Endothelial cell of coronary artery (primary cell): ENCODE measurements around the gene CDK5R1. TPM values are rescaled to one million over a fixed set of nuclear protein-coding genes. Genes with fewer than 3 reads are reported as not detected.

Experiments
- total RNA-seq: library from RNA; depleted of rRNA; stranded (reverse); fragments of >200 nt; gene quantifications from 2 replicates; pipeline ENCODE4 v1.2.3, GENCODE V29; 2014

Gene CDK5R1
- total RNA-seq, result 1.0 and 1.9 TPM in 2 replicates

GRCh38 chr17:32486701-32487472 is at the start of gene CDK5R1:
TSS of gene CDK5R1 (plus strand) at chr17:32486993. CDS start at chr17:32487621, 628 bp downstream.

GRCh38 chr17:32444301-32445073 is 42.3 kb upstream of the CDK5R1 start, which contains the start of gene PSMD11:
TSS of gene PSMD11 (plus strand) at chr17:32444510. CDS start at chr17:32444524, 14 bp downstream.

Other genes starting within 250 kb of the CDK5R1 start
- under 0.01 TPM in 2 replicates for gene RHBDL3, start 221.2 kb upstream of the CDK5R1 start, total RNA-seq
- 22.7 and 23.3 TPM in 2 replicates for gene C17orf75, start 144.8 kb upstream of the CDK5R1 start, total RNA-seq
- gene ZNF207, start 136.8 kb upstream of the CDK5R1 start, total RNA-seq, result 90.1 and 97.0 TPM in 2 replicates
- 115 and 136 TPM in 2 replicates for gene PSMD11, start 42.5 kb upstream of the CDK5R1 start, total RNA-seq